Astrocyte (in vitro differentiated cells and primary cell): ENCODE data around the gene RNF125.

Source experiments
- CTCF ChIP-seq: IDR thresholded peaks from 2 replicates; pipeline ENCODE4 v1.5.1; 2011; ENCODE audit warnings: low read depth, mild to moderate bottlenecking, inconsistent platforms, low read length, moderate library complexity; ENCODE audit not compliant: insufficient read depth
- EZH2 ChIP-seq: IDR thresholded peaks from 2 replicates; pipeline ENCODE4 v1.6.1; 2012; ENCODE audit warnings: mild to moderate bottlenecking, low read length, inconsistent platforms; ENCODE audit not compliant: insufficient read depth

GRCh38 chr18:32074206-32074605 lies 55.6 kb downstream of the RNF125 start:
- TF ChIP-seq CTCF (no peak), EZH2 (no peak)
